NCI-H2107 treated with DMSO at 0.1 percent for 48 hours (cell line): ENCODE measurements around the gene SLC23A3.
A peak's percentile ranks its signal among the peaks of the same experiment; 100 is the strongest.

Experiments
- DNase-seq: peaks from one replicate; lab custom pipeline; 2025; ENCODE audit not compliant: unreplicated experiment; lab: John Stamatoyannopoulos, UW

SLC23A3 gene

GRCh38 chr2:219155054-219155644 is 14.7 kb downstream of the SLC23A3 start:
- DNase-seq = peak; percentile 57

DNA sequence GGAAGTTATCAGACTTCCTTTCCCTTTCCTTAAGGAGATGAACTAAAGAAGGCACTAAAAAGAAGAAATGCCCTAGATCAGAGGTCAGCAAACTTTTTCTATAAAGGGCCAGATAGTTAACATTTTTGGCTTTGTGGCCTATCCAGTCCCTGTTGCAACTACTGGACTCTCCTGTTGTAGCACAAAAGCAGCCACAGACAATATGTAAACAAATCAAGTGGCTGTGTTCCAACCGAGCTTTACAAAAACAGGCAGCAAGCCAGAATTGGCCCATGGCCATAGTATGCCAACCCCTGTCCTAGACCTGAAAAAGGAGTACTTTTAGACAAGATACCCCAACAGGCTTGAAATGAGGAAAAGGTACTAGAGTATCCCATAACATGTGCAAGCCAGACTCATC is 20.2 kb downstream of the SLC23A3 start:
- no peak for DNase-seq

DNA sequence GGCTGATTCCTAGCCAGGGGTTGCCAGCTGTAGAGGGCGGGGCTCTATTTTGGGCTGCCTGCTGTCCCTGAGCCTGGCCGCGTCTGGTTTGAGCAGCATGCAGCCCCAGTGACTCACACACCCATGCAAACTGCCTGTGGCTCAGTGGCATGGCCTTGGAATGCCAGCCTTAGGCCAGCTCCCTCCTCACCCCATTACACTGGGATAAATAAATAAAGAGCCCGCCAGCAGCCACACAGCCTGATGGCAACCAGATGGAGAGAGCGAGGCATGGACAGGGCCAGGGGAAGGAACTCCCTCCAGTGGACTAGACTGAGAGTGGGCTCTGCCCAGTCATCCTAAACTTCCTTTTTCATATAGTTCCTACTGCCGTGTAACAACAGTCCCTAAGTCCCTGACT is 27.5 kb downstream of the SLC23A3 start:
- no peak for DNase-seq

DNA sequence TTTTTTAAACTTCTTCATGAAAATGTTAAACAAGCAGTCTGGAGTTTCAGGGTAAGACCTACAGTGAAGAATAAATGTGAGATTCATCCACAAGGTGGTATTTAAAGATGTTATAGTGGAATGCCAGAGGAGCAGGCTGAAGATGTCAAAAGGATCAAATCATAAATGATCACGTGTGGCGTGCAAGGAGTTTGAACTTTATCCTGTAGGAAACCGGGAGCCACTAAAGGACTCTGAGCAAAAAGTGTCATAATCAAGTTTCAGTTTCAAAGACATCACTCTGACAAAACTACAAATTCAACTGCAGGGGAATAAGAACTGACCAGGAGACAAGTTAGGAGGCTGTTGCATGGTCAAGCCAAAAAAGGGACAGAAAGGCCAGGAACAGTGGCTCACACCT is 29.1 kb downstream of the SLC23A3 start:
- DNase-seq = no peak

GRCh38 chr2:219133976-219134375 is 35.9 kb downstream of the SLC23A3 start:
- DNase-seq = no peak

GRCh38 chr2:219131744-219132143 is 38.1 kb downstream of the SLC23A3 start:
- no peak for DNase-seq

- DNase-seq = no peak
Measured at GRCh38 chr2:219131327-219131726, 38.5 kb downstream of the SLC23A3 start.

GRCh38 chr2:219129589-219129988 is 40.2 kb downstream of the SLC23A3 start:
- no peak for DNase-seq

DNA sequence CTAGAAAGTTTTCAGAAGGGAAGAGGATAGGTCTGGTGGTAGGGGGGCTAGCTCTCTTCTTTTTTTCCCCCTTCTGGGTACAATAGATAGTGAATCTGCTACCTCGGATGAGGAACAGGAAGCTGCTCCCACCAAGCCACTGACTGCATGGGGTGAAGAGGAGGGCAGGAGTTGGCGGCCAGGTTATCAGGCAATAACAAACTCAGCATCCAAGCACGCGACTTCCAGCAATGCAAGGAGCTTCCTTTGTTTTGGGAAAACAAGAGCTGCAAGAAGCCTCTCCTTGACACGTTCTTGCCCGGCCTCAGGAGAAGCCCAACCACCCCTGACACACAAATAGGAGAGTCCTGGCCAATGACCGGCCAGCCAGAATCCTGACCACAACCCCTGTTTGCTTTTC is 41.4 kb downstream of the SLC23A3 start:
- DNase-seq = no peak

DNA sequence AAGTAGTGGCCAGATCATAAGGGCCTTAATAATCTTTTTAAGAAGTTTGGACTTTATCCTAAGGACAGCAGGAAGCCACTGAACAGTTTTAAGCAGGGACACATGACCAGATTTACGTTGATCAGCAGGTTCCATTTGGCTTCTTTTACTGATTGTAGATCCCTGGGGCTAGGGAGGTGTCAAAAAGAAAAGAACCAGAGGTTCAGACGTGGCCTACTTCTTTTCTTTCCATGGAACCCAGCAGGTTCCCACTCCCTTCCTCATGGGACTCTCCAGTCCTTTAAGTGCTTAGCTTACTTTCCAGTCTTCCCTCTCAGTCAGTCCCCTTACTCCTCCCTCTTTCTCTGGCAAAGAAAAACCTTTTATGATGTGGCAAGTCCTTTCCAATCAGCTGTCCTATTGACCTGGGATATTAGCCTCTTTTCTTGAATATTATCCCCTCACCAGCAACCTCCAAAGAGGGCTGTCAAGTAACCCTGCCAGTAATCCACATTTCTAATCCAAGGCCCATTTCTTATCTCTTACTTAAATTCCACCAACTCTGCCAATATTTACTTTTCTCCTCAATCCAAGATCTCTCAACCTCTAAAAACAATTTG is 42.7 kb downstream of the SLC23A3 start:
- DNase-seq = no peak

DNA sequence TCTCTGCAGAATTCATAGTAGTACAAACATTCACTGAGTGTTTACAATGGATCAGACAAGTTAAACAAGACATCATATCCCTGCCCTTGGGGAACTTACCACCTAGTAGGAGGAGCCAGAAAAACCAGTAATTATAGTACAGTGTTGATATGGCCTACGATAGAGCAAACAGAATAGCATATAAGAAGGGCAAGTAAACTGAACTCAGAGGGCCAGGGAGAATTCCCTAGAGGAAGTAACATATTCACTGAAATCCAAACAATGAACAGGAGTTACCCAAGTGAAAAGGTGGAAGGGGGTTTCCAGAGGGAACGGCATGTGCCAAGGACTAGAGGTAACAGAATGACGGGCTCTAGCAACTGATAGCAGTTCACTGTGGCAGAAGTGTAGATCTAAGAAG is 43.3 kb downstream of the SLC23A3 start:
- no peak for DNase-seq

DNA sequence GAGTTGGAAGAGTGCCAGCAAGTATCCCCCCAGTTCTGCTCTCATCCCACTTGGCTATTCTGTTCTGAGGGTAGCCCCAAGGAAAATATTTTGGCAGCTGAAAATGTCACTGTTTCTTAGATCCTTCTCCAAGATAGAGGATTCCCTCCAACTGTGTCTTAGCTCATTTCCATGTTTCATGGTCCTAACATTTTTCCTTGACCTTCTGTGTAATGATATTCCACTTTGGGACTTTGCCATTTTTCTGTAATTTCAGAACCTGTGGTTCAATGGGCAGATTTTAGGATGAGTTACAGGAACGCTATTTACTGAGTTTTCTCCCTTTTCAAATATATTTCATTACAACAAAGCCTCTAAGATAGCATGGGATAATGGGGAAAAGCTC is 44.0 kb downstream of the SLC23A3 start:
- no peak for DNase-seq

DNA sequence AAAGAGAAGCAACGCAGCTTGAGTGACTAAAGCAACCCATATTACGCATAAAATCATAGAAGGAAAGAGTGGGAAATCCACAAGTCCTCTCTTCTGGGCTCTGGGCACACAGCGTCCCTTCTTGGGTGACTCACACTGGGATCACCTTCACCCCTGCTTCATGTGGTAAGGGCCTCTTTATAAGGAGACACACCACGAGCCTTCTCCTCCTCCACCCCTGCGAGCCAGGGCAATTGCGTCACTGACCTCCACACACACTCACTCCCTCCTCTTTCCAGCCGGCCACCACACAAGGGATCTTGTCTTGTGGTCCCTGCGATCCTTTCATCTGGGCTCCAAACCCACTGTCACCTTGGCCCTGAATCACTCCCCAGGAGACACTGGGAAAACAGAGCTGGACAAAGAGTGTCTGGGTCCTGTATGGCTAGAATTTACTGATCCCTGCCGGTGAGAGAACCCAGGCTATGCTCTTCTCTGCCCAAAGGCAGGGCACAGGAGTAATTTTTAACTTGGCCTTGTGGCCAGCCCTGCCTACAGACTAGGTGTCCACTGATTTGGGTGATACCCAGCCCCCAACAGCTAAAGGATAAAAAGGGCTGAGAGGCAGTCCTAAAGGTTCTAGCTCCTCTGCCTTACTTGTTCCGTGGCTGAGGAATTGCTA is 44.5 kb downstream of the SLC23A3 start:
- DNase-seq = no peak

- DNase-seq = no peak
Measured at GRCh38 chr2:219124381-219125110, 45.3 kb downstream of the SLC23A3 start.

- DNase-seq = no peak
Measured at GRCh38 chr2:219123356-219124135, 46.3 kb downstream of the SLC23A3 start.

DNA sequence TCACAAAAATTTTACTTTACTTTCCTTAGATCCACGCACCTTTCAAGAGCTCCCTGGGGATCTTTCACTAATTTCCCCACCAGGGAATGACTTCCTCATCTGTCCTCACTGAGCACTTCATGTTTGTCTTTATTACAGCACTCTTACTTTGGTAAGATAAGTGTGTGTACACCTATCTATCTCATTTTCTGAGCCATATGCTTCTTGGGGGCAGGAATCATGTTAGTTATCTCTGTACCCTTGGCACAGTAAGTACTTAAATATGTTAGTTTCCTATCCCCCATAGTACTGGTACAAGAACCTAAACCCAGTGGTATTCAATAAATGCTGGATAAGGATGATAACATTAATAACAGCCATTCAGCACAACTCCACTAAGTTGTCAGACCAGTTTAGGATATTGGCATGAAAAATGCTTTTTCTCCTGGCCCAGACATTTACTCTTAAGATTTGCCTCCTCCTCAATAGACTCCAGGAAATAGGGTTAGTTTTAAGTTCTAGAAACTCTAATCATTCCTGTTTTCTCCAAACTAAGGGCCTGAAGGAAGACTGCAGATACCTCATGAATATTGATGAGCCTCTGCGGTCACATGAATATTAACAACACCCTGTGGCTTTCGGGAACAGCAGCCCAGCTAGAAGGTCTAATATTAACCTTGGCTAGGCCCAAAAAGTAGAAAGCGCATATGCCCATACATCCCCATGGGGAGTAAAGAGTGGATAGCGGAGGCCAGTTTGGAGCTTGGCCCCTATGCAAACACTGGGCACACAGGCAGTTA is 47.4 kb downstream of the SLC23A3 start:
- no peak for DNase-seq

GRCh38 chr2:219120082-219120481 is 49.7 kb downstream of the SLC23A3 start:
- no peak for DNase-seq

- DNase-seq = peak; percentile 10
Measured at GRCh38 chr2:219119422-219120043, 50.3 kb downstream of the SLC23A3 start.

GRCh38 chr2:219118504-219118903 is 51.3 kb downstream of the SLC23A3 start:
- DNase-seq = no peak
